ENCODE measurements around the gene KCTD13. TPM values are rescaled to one million over a fixed set of nuclear protein-coding genes. Genes with fewer than 3 reads are reported as not detected.

KCTD13 gene
- polyA plus RNA-seq, 1 of the 3 experiments (the other 2 are of a cell fraction): 31.0 TPM

GRCh38 chr16:29973384-29974246 lies 47.6 kb upstream of the KCTD13 start, which contains the start of gene TAOK2:
Gene TAOK2 (plus strand): TSS chr16:29973868. CDS start chr16:29977773, 3,905 bp downstream.
- Histone ChIP-seq H3K27me3 (ENCODE audit: insufficient read depth) (no peaks in the 10 kb centered on the region), H3K36me3 (replicated peaks in 1 of 2; ENCODE audit: control insufficient read depth in 1 of 2, insufficient read depth in 2 of 2, low read length in 1 of 2) (peaks cover 16 to 21% of the 10 kb centered on the region in 2 experiments), H3F3A (replicated peaks; ENCODE audit: insufficient read depth) (peaks cover 11% of the 10 kb centered on the region), H3K4me3 (ENCODE audit: low read depth in 2 of 2, low read length in 1 of 2) (peak within 1 kb of the TSS; percentile 87 to 91), H3K79me2 (ENCODE audit: insufficient read depth) (peaks cover 46% of the 10 kb centered on the region), H3K9ac (peak within 1 kb of the TSS; percentile 82), H2AFZ (ENCODE audit: low read depth) (peak within 1 kb of the TSS; percentile 68), H4K20me1 (ENCODE audit: insufficient read depth) (peaks cover 38% of the 10 kb centered on the region), H3K4me2 (peak within 1 kb of the TSS; percentile 99), H3K9me2 (no peaks in the 10 kb centered on the region), H3K27ac (ENCODE audit: low read depth in 2 of 2, low read length in 1 of 2) (peak within 1 kb of the TSS; percentile 69 to 88), H3K9me3 (no peaks in the 10 kb centered on the region), H3K4me1 (ENCODE audit: control insufficient read depth in 1 of 2, insufficient read depth in 2 of 2, low read depth in 1 of 2, low read length in 1 of 2) (peaks cover 20 to 25% of the 10 kb centered on the region in 2 experiments; a peak in 3 of 4 replicates)
- ChIA-PET POLR2A (interaction anchor here (0.6 to 1.6 kb wide), 9 partner anchors 12 to 90 kb away, joined by 3 to 10 read pairs (median 3); partner anchors contain the start of genes ASPHD1, HIRIP3, KCTD13 and SEZ6L2), CTCF (interaction anchor here (0.8 to 8.2 kb wide), 11 partner anchors 8 to 183 kb away, joined by 3 to 41 read pairs (median 3); partner anchors contain the start of genes CDIPT, KIF22, PAGR1 and TLCD3B)
- TF ChIP-seq SIN3A (IDR thresholded peaks at IDR 0.05; ENCODE audit: borderline replicate concordance, low read depth, low read length) (no peak; the same call in 1 of the 2 replicates), TEAD4 (IDR thresholded peaks at IDR 0.05; ENCODE audit: borderline replicate concordance, insufficient read depth) (no peak), NFIC (IDR thresholded peaks at IDR 0.05; ENCODE audit: borderline replicate concordance) (no peak), MEF2A (IDR thresholded peaks at IDR 0.05; ENCODE audit: borderline replicate concordance, low read depth) (no peak), POLR2AphosphoS5 (IDR thresholded peaks at IDR 0.05; ENCODE audit: low read depth, low read length) (peak; percentile 87), ELF1 (IDR thresholded peaks at IDR 0.05) (no peak), MXI1 (IDR thresholded peaks at IDR 0.05; ENCODE audit: low read depth, low read length) (peak; percentile 92), JUND (IDR thresholded peaks at IDR 0.05) (no peak), RAD21 (IDR thresholded peaks at IDR 0.05; ENCODE audit: low read length) (no peak), YY1 (IDR thresholded peaks at IDR 0.05; ENCODE audit: low read depth) (peak; percentile 91), PBX3 (IDR thresholded peaks at IDR 0.05) (no peak; the same call in none of the 2 replicates), GABPA (IDR thresholded peaks at IDR 0.05; ENCODE audit: low read depth) (peak; percentile 45; the same call in 1 of the 2 replicates), CHD2 (IDR thresholded peaks at IDR 0.05; ENCODE audit: low read length, partially characterized antibody) (peak; percentile 12), EP300 (IDR thresholded peaks at IDR 0.05; ENCODE audit: borderline replicate concordance in 1 of 2, low read depth in 1 of 2, low read length in 1 of 2) (peak in 1 of 2 experiments; percentile 75; a peak in 3 of 4 replicates), IRF3 (IDR thresholded peaks at IDR 0.05; ENCODE audit: low read depth, low read length) (no peak), GATA2 (CRISPR knock-in tag; IDR thresholded peaks at IDR 0.05) (no peak), RFX5 (IDR thresholded peaks at IDR 0.05; ENCODE audit: low read length) (peak; percentile 97), NRF1 (IDR thresholded peaks at IDR 0.05; ENCODE audit: low read depth, low read length) (peak; percentile 98), TCF12 (IDR thresholded peaks at IDR 0.05) (0 out of 2 replicates have a peak, but pooled peaks have one; percentile 7), RCOR1 (IDR thresholded peaks at IDR 0.05; ENCODE audit: low read length) (no peak), FOXJ3 (CRISPR knock-in tag; IDR thresholded peaks at IDR 0.05) (no peak), TAF1 (IDR thresholded peaks at IDR 0.05; ENCODE audit: borderline replicate concordance, low read depth, low read length) (peak; percentile 44; the same call in 1 of the 2 replicates)
- TF ChIP-seq, protein P1, sequence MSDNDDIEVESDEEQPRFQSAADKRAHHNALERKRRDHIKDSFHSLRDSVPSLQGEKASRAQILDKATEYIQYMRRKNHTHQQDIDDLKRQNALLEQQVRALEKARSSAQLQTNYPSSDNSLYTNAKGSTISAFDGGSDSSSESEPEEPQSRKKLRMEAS (IDR thresholded peaks at IDR 0.05; ENCODE audit: low read depth): peak; percentile 98
- peak; percentile 99 for DNase-seq
- WGBS (ENCODE audit: low lambda C conversion rate): 6% methylated on average over 62 of the region's 75 CpGs

Measured in SK-N-SH (cell line).